DND-41 (cell line): ENCODE results near the gene MRM3.

ENCODE experiments used
- ATAC-seq: fragments of 200-7000 bp; cut with Tn5 transposase; 3 replicates; pipeline ENCODE4 v1.9.1; 2021; ENCODE audit warnings: low read depth; ENCODE audit not compliant: insufficient read depth
- DNase-seq: peaks from one replicate; pipeline ENCODE4 v3.0.0-alpha.2; 2020
- H2AFZ ChIP-seq: 2 replicates; pipeline ENCODE4 v1.6.0; 2012; ENCODE audit warnings: low read depth, low read length
- H3K27ac ChIP-seq: 2 replicates; pipeline ENCODE4 v1.5.1; 2012; ENCODE audit warnings: low read length, inconsistent platforms
- H3K27me3 ChIP-seq: fragments of 200-600 bp; sonication (generic); 2 replicates; pipeline ENCODE4 v1.6.0; 2012; ENCODE audit warnings: low read length, mild to moderate bottlenecking, inconsistent platforms; ENCODE audit not compliant: insufficient read depth, poor library complexity
- H3K36me3 ChIP-seq: 2 replicates; pipeline ENCODE4 v1.5.1; 2012; ENCODE audit warnings: low read length, inconsistent platforms; ENCODE audit not compliant: insufficient read depth
- H3K4me1 ChIP-seq: 2 replicates; pipeline ENCODE4 v1.5.1; 2012; ENCODE audit warnings: mild to moderate bottlenecking, low read length; ENCODE audit not compliant: insufficient read depth
- H3K4me2 ChIP-seq: 2 replicates; pipeline ENCODE4 v1.6.0; 2012; ENCODE audit warnings: mild to moderate bottlenecking, moderate library complexity, low read length, inconsistent platforms; ENCODE audit not compliant: insufficient read depth
- H3K4me3 ChIP-seq, 2 experiments: fragments of 200-600 bp in 1 of 2; shearing (Covaris generic) in 1 of 2; 2 replicates each; pipeline ENCODE4 v1.5.1; 2012 to 2016; ENCODE audit warnings: inconsistent platforms in 2 of 2, low read length in 2 of 2, mild to moderate bottlenecking in 2 of 2, low read depth in 1 of 2, moderate library complexity in 1 of 2
- H3K79me2 ChIP-seq: 2 replicates; pipeline ENCODE4 v1.6.0; 2012; ENCODE audit warnings: low read length, inconsistent platforms; ENCODE audit not compliant: insufficient read depth
- H3K9ac ChIP-seq: 2 replicates; pipeline ENCODE4 v1.6.0; 2012; ENCODE audit warnings: low read depth, mild to moderate bottlenecking, inconsistent platforms, low read length, moderate library complexity
- H3K9me3 ChIP-seq: 2 replicates; pipeline ENCODE4 v1.5.1; 2012; ENCODE audit warnings: low read length, moderate library complexity, mild to moderate bottlenecking, inconsistent platforms; ENCODE audit not compliant: insufficient read depth, severe bottlenecking
- H4K20me1 ChIP-seq: 2 replicates; pipeline ENCODE4 v1.6.0; 2012; ENCODE audit warnings: low read length; ENCODE audit not compliant: insufficient read depth
- EZH2 ChIP-seq: IDR thresholded peaks from 3 replicates; pipeline ENCODE4 v1.6.1; 2012; ENCODE audit warnings: borderline replicate concordance, low read depth, mild to moderate bottlenecking, moderate library complexity, low read length, inconsistent platforms; ENCODE audit not compliant: severe bottlenecking
- TF ChIP-seq, protein P1 (sequence below): IDR thresholded peaks from 2 replicates; pipeline ENCODE4 v1.5.1; 2012; ENCODE audit warnings: borderline replicate concordance, low read length, moderate library complexity, mild to moderate bottlenecking; ENCODE audit not compliant: poor library complexity, severe bottlenecking; ENCODE audit errors: extremely low read depth

Gene MRM3, protein sequence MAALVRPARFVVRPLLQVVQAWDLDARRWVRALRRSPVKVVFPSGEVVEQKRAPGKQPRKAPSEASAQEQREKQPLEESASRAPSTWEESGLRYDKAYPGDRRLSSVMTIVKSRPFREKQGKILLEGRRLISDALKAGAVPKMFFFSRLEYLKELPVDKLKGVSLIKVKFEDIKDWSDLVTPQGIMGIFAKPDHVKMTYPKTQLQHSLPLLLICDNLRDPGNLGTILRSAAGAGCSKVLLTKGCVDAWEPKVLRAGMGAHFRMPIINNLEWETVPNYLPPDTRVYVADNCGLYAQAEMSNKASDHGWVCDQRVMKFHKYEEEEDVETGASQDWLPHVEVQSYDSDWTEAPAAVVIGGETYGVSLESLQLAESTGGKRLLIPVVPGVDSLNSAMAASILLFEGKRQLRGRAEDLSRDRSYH

DNA sequence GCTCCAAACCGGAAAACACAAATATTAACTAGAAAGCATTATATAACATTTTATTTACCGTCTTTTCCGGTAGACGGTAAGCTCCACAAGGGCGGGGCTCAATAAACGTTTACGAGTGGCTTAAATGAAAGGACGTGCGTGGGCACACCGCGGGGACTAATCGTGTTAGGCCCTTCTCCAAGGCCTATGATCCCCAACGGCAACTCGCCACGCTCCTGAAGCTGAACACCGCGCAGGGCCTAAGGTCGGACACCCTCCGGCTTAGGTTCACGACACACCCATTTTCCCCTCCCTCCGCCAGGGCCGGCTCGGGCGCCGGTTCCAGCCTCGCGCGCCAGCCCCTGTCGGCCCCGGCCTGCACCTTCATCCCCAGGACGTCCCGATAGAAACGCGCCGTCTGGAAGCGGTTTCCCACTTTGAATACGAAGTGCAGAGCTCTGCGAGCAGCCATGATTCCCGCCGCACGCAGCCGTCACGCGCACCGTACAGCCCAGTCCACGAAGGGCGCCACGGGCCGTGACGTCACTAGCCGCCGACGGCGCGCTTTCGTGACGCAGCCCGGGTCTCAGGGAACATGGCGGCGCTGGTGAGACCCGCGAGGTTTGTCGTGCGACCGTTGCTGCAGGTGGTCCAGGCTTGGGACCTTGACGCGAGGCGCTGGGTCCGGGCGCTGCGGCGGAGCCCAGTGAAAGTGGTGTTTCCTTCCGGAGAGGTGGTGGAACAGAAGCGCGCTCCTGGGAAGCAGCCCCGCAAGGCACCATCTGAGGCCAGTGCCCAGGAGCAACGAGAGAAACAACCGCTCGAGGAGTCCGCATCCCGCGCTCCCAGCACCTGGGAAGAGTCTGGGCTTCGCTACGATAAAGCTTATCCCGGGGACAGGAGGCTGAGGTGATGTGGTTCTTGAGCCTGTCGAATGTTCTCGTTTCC is at the start of gene MRM3, which contains the start of gene GLOD4:
TSS of gene MRM3 (plus strand) at position 549 of the 927 bp plus-strand sequence. CDS start at position 575, 26 bp downstream.
TSS of gene GLOD4 (minus strand) at position 476 of the 927 bp plus-strand sequence. CDS start at position 451, 25 bp downstream.
- H3K9ac ChIP-seq, result peak within 1 kb of the TSS; percentile 90
- DNase-seq (peak; percentile 90), ATAC-seq (peak; percentile 92)
- H3K27me3 ChIP-seq, result no peaks in the 10 kb centered on the region
- H3K4me2 ChIP-seq, result peak within 1 kb of the TSS; percentile 91
- H3K79me2 ChIP-seq, result peaks cover 81% of the 10 kb centered on the region
- TF ChIP-seq EZH2, result no peak
- TF ChIP-seq, protein P1, sequence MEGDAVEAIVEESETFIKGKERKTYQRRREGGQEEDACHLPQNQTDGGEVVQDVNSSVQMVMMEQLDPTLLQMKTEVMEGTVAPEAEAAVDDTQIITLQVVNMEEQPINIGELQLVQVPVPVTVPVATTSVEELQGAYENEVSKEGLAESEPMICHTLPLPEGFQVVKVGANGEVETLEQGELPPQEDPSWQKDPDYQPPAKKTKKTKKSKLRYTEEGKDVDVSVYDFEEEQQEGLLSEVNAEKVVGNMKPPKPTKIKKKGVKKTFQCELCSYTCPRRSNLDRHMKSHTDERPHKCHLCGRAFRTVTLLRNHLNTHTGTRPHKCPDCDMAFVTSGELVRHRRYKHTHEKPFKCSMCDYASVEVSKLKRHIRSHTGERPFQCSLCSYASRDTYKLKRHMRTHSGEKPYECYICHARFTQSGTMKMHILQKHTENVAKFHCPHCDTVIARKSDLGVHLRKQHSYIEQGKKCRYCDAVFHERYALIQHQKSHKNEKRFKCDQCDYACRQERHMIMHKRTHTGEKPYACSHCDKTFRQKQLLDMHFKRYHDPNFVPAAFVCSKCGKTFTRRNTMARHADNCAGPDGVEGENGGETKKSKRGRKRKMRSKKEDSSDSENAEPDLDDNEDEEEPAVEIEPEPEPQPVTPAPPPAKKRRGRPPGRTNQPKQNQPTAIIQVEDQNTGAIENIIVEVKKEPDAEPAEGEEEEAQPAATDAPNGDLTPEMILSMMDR, result peak; percentile 14
- peaks cover 44% of the 10 kb centered on the region for H3K36me3 ChIP-seq
- no peaks in the 10 kb centered on the region for H3K9me3 ChIP-seq
- H4K20me1 ChIP-seq, result peaks cover 10% of the 10 kb centered on the region; the same call in 1 of the 2 replicates
- H3K27ac ChIP-seq, result peak within 1 kb of the TSS; percentile 82
- peaks cover 39% of the 10 kb centered on the region for H3K4me1 ChIP-seq
- H2AFZ ChIP-seq, result peak within 1 kb of the TSS; percentile 87
- peak within 1 kb of the TSS; percentile 81 to 96 for H3K4me3 ChIP-seq

DNA sequence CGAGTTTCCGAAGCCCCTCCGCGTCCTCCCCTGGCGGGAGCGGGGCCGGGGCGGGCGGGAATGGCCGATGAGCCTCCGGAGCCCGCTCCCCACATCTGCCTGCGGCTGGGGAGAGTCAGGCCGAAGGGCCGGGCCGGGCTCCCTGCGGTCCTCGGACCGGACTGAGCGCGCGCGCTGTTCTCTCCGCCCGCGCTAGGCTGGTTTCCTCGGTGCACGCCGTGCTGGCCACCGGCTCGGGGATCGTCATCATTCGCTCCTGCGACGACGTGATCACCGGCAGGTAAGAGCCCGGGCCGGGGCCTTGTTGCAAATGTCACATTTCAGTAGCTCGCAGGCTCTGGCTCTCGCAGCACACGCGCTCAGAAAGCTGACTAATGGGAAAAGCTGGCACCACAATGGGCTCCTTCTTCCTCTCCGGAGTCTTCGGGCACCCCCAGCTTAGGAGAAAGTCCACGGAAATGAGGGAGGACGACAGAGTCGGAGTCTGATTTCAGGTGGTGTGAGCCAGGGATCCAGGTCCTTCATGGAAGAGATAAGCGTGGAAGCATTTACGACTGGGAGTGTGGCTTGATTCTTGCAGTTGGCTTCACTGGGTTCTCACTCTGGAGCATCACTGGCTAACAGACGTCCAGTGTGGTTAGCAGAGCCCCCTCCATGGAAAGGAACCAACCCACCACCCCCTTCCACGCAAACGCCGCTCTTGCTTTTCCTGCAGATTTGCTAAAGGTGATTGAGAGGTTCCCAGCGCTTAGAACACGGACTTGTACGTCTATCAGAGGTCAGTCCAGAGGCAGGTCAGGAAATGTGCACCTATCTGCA is 49.0 kb upstream of the MRM3 start:
- ATAC-seq, result peak; percentile 9; the same call in 2 of the 3 replicates
- peak overlapping the region; percentile 71; the same call in 1 of the 2 replicates for H3K27ac ChIP-seq
- DNase-seq, result no peak

GRCh38 chr17:733743-734142 is 48.4 kb upstream of the MRM3 start:
- Histone ChIP-seq H2AFZ (no peak overlapping the region), H4K20me1 (peaks cover 9% of the 10 kb centered on the region; the same call in 1 of the 2 replicates), H3K9me3 (no peaks in the 10 kb centered on the region), H3K4me1 (peaks cover 33% of the 10 kb centered on the region), H3K9ac (peak overlapping the region; percentile 81; the same call in 1 of the 2 replicates), H3K27ac (no peak overlapping the region), H3K4me3 (peak overlapping the region in 1 of 2 experiments; percentile 87; a peak in 2 of 4 replicates), H3K79me2 (peaks cover 21% of the 10 kb centered on the region), H3K27me3 (no peaks in the 10 kb centered on the region), H3K4me2 (peak overlapping the region; percentile 98), H3K36me3 (peaks cover 14% of the 10 kb centered on the region)
- DNase-seq (no peak), ATAC-seq (no peak)
- TF ChIP-seq, protein P1, result no peak
- no peak for TF ChIP-seq EZH2

More for the DNA sequence above, 49.0 kb upstream of the MRM3 start:
- no peak for TF ChIP-seq EZH2
- TF ChIP-seq, protein P1, result no peak
- Histone ChIP-seq H3K9me3 (no peaks in the 10 kb centered on the region), H4K20me1 (peaks cover 4% of the 10 kb centered on the region; the same call in 1 of the 2 replicates), H3K4me2 (peak overlapping the region; percentile 98), H3K36me3 (peaks cover 8% of the 10 kb centered on the region), H3K4me3 (peak overlapping the region; percentile 70 to 87; a peak in 3 of 4 replicates), H3K27me3 (no peaks in the 10 kb centered on the region), H3K4me1 (peaks cover 33% of the 10 kb centered on the region), H3K9ac (peak overlapping the region; percentile 81), H3K79me2 (peaks cover 16% of the 10 kb centered on the region), H2AFZ (peak overlapping the region; percentile 79)
